Effector memory CD8-positive, alpha-beta T cell (primary cell): Measurements from ENCODE around the gene SLCO6A1.

Source experiments
- ATAC-seq: fragments of 150-1000 bp; cut with Tn5 transposase; replicated peaks from 2 replicates; pipeline ENCODE4 v1.10.0; 2021; ENCODE audit warnings: mild to moderate bottlenecking, moderate library complexity
- DNase-seq, 3 experiments: peaks; one replicate each; pipeline ENCODE4 v3.0.0; 2021
- H3K27ac Mint-ChIP-seq, 2 donors: one replicate each; pipeline ENCODE4 v1.8.0; 2022; ENCODE audit warnings: mild to moderate bottlenecking in 2 of 2, mixed read lengths in 2 of 2, moderate library complexity in 2 of 2
- H3K27me3 Mint-ChIP-seq, 2 donors: one replicate each; pipeline ENCODE4 v1.8.0; 2022; ENCODE audit warnings: mixed read lengths in 2 of 2
- H3K36me3 Mint-ChIP-seq: one replicate; pipeline ENCODE4 v1.8.0; 2022; ENCODE audit warnings: mild to moderate bottlenecking, moderate library complexity, mixed read lengths; ENCODE audit not compliant: insufficient read depth
- H3K4me1 Mint-ChIP-seq, 2 donors: one replicate each; pipeline ENCODE4 v1.8.0; 2022; ENCODE audit warnings: low read depth in 2 of 2, mixed read lengths in 2 of 2
- H3K4me3 Mint-ChIP-seq, 2 donors: one replicate each; pipeline ENCODE4 v1.8.0; 2022; ENCODE audit warnings: mild to moderate bottlenecking in 2 of 2, mixed read lengths in 2 of 2, moderate library complexity in 2 of 2
- H3K9me3 Mint-ChIP-seq, 2 donors: one replicate each; pipeline ENCODE4 v1.8.0; 2022; ENCODE audit warnings: mixed read lengths in 2 of 2
- total RNA-seq, 9 experiments: gene quantifications; one replicate each; lab custom pipeline; 2026; lab: John Stamatoyannopoulos, UW

Gene SLCO6A1
- total RNA-seq = 0 reads per million in 9 experiments

GRCh38 chr5:102498271-102499034, at the start of gene SLCO6A1:
TSS of gene SLCO6A1 (minus strand) at chr5:102499001. CDS start at chr5:102498844, 157 bp downstream.
- ATAC-seq = no peak
- H3K9me3 Mint-ChIP-seq = no peaks in the 10 kb centered on the region
- no peak for DNase-seq
- no peaks in the 10 kb centered on the region for H3K36me3 Mint-ChIP-seq
- no peaks in the 10 kb centered on the region for H3K4me1 Mint-ChIP-seq
- H3K27me3 Mint-ChIP-seq = no peaks in the 10 kb centered on the region
- no peak within 1 kb of the TSS for H3K4me3 Mint-ChIP-seq
- no peak within 1 kb of the TSS for H3K27ac Mint-ChIP-seq

GRCh38 chr5:102547141-102548035, 48.6 kb upstream of the SLCO6A1 start:
- Mint-ChIP-seq H3K9me3 (no peaks in the 10 kb centered on the region), H3K27me3 (peaks cover 27 to 40% of the 10 kb centered on the region in 2 donors), H3K36me3 (no peaks in the 10 kb centered on the region), H3K4me3 (no peak overlapping the region), H3K4me1 (no peaks in the 10 kb centered on the region), H3K27ac (no peak overlapping the region)
- ATAC-seq = no peak
- no peak for DNase-seq

GRCh38 chr5:102545175-102545574, 46.4 kb upstream of the SLCO6A1 start:
- H3K27me3 Mint-ChIP-seq = peaks cover 18 to 28% of the 10 kb centered on the region in 2 donors
- ATAC-seq = no peak
- H3K4me1 Mint-ChIP-seq = no peaks in the 10 kb centered on the region
- H3K4me3 Mint-ChIP-seq = no peak overlapping the region
- DNase-seq = no peak
- H3K36me3 Mint-ChIP-seq = no peaks in the 10 kb centered on the region
- H3K9me3 Mint-ChIP-seq = no peaks in the 10 kb centered on the region
- H3K27ac Mint-ChIP-seq = no peak overlapping the region

GRCh38 chr5:102542057-102542456, 43.3 kb upstream of the SLCO6A1 start:
- H3K36me3 Mint-ChIP-seq = no peaks in the 10 kb centered on the region
- no peak for DNase-seq
- peaks cover 5 to 26% of the 10 kb centered on the region in 2 donors for H3K27me3 Mint-ChIP-seq
- no peaks in the 10 kb centered on the region for H3K4me1 Mint-ChIP-seq
- no peak overlapping the region for H3K4me3 Mint-ChIP-seq
- no peaks in the 10 kb centered on the region for H3K9me3 Mint-ChIP-seq
- no peak for ATAC-seq
- no peak overlapping the region for H3K27ac Mint-ChIP-seq

GRCh38 chr5:102539996-102540728, 41.4 kb upstream of the SLCO6A1 start:
- DNase-seq (no peak), ATAC-seq (no peak)
- Mint-ChIP-seq H3K27ac (no peak overlapping the region), H3K36me3 (no peaks in the 10 kb centered on the region), H3K4me1 (no peaks in the 10 kb centered on the region), H3K4me3 (no peak overlapping the region), H3K27me3 (peaks cover 0 to 24% of the 10 kb centered on the region in 2 donors), H3K9me3 (no peaks in the 10 kb centered on the region)

GRCh38 chr5:102539562-102539961, 40.8 kb upstream of the SLCO6A1 start:
- DNase-seq = no peak
- H3K4me3 Mint-ChIP-seq = no peak overlapping the region
- no peak overlapping the region for H3K27ac Mint-ChIP-seq
- no peaks in the 10 kb centered on the region for H3K9me3 Mint-ChIP-seq
- no peaks in the 10 kb centered on the region for H3K4me1 Mint-ChIP-seq
- H3K27me3 Mint-ChIP-seq = peaks cover 0 to 18% of the 10 kb centered on the region in 2 donors
- H3K36me3 Mint-ChIP-seq = no peaks in the 10 kb centered on the region
- no peak for ATAC-seq

GRCh38 chr5:102537011-102537410, 38.2 kb upstream of the SLCO6A1 start:
- DNase-seq (no peak), ATAC-seq (no peak)
- Mint-ChIP-seq H3K9me3 (no peaks in the 10 kb centered on the region), H3K27me3 (peaks cover 0 to 17% of the 10 kb centered on the region in 2 donors), H3K36me3 (no peaks in the 10 kb centered on the region), H3K27ac (no peak overlapping the region), H3K4me3 (no peak overlapping the region), H3K4me1 (no peaks in the 10 kb centered on the region)

GRCh38 chr5:102536323-102536928, 37.6 kb upstream of the SLCO6A1 start:
- no peak for DNase-seq
- Mint-ChIP-seq H3K36me3 (no peaks in the 10 kb centered on the region), H3K9me3 (no peaks in the 10 kb centered on the region), H3K27me3 (peaks cover 0 to 17% of the 10 kb centered on the region in 2 donors), H3K4me1 (no peaks in the 10 kb centered on the region), H3K27ac (no peak overlapping the region), H3K4me3 (no peak overlapping the region)
- no peak for ATAC-seq

- Mint-ChIP-seq H3K9me3 (no peaks in the 10 kb centered on the region), H3K27me3 (peaks cover 12 to 15% of the 10 kb centered on the region in 2 donors), H3K36me3 (no peaks in the 10 kb centered on the region), H3K4me1 (no peaks in the 10 kb centered on the region), H3K27ac (no peak overlapping the region), H3K4me3 (no peak overlapping the region)
- DNase-seq (no peak), ATAC-seq (no peak)
Observed at GRCh38 chr5:102532123-102532522, 33.3 kb upstream of the SLCO6A1 start.

- Mint-ChIP-seq H3K4me1 (no peaks in the 10 kb centered on the region), H3K27me3 (peaks cover 12 to 14% of the 10 kb centered on the region in 2 donors), H3K9me3 (no peaks in the 10 kb centered on the region), H3K4me3 (no peak overlapping the region), H3K27ac (no peak overlapping the region), H3K36me3 (no peaks in the 10 kb centered on the region)
- DNase-seq (no peak), ATAC-seq (no peak)
Observed at GRCh38 chr5:102531506-102531905, 32.7 kb upstream of the SLCO6A1 start.

GRCh38 chr5:102529447-102529846, 30.6 kb upstream of the SLCO6A1 start:
- no peak for DNase-seq
- Mint-ChIP-seq H3K4me1 (no peaks in the 10 kb centered on the region), H3K27ac (no peak overlapping the region), H3K27me3 (peaks cover 12 to 18% of the 10 kb centered on the region in 2 donors), H3K4me3 (no peak overlapping the region), H3K36me3 (no peaks in the 10 kb centered on the region), H3K9me3 (peaks cover under 1 to 4% of the 10 kb centered on the region in 2 donors)
- ATAC-seq = no peak

- H3K9me3 Mint-ChIP-seq = peaks cover 1 to 8% of the 10 kb centered on the region in 2 donors
- DNase-seq (no peak), ATAC-seq (no peak)
- H3K4me3 Mint-ChIP-seq = no peak overlapping the region
- no peaks in the 10 kb centered on the region for H3K36me3 Mint-ChIP-seq
- no peaks in the 10 kb centered on the region for H3K4me1 Mint-ChIP-seq
- H3K27ac Mint-ChIP-seq = no peak overlapping the region
- peaks cover 12 to 22% of the 10 kb centered on the region in 2 donors for H3K27me3 Mint-ChIP-seq
Observed at GRCh38 chr5:102529031-102529430, 30.2 kb upstream of the SLCO6A1 start.

GRCh38 chr5:102528600-102528999, 29.8 kb upstream of the SLCO6A1 start:
- ATAC-seq (no peak), DNase-seq (no peak)
- peaks cover 1 to 10% of the 10 kb centered on the region in 2 donors for H3K9me3 Mint-ChIP-seq

More at GRCh38 chr5:102528600-102528999, 29.8 kb upstream of the SLCO6A1 start:
- H3K4me3 Mint-ChIP-seq = no peak overlapping the region
- peaks cover 12 to 23% of the 10 kb centered on the region in 2 donors for H3K27me3 Mint-ChIP-seq
- H3K27ac Mint-ChIP-seq = no peak overlapping the region
- no peaks in the 10 kb centered on the region for H3K36me3 Mint-ChIP-seq
- no peaks in the 10 kb centered on the region for H3K4me1 Mint-ChIP-seq
